HG02678 (cell line): ENCODE measurements around the gene IFRD2.
"Not testable (repeated sequence)": the region's sequence is repeated elsewhere in the genome, so short reads cannot be mapped to it uniquely, and the experiment has no call there.

Source experiments
- ATAC-seq: cut with Tn5 transposase; IDR thresholded peaks from one replicate; pipeline ENCODE4 v1.9.1; 2021; ENCODE audit warnings: mild to moderate bottlenecking, moderate library complexity; ENCODE audit not compliant: unreplicated experiment

Gene IFRD2

GRCh38 chr3:50268703-50269451 is 23.4 kb downstream of the IFRD2 start, which contains the start of gene SEMA3B:
Gene SEMA3B, plus strand, starts transcription at chr3:50269147. Its CDS starts 94 bp downstream, at chr3:50269241.
- no peak for ATAC-seq

DNA sequence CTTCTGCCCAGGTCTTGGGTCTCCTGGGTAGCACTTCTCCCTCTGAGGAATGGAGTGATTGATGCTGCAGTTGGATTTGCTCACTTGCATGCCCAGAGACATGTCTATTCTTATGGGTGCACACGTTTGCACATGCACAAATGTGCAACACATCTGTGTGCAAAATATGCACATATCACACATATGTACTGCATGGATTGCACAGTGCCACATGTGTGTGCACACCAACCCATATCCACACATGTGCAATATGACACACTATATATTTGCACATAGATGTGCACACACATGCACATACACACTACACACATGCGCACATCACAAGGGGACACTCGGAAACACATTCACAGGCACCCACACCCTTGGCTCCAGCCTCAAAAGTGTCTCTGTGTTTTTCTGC is 24.0 kb downstream of the IFRD2 start:
- ATAC-seq: no peak

GRCh38 chr3:50267280-50267913 is 24.8 kb downstream of the IFRD2 start:
- no peak for ATAC-seq

GRCh38 chr3:50266836-50267235 is 25.4 kb downstream of the IFRD2 start:
- ATAC-seq: no peak

- no peak for ATAC-seq
Observed at GRCh38 chr3:50266017-50266416, 26.2 kb downstream of the IFRD2 start.

DNA sequence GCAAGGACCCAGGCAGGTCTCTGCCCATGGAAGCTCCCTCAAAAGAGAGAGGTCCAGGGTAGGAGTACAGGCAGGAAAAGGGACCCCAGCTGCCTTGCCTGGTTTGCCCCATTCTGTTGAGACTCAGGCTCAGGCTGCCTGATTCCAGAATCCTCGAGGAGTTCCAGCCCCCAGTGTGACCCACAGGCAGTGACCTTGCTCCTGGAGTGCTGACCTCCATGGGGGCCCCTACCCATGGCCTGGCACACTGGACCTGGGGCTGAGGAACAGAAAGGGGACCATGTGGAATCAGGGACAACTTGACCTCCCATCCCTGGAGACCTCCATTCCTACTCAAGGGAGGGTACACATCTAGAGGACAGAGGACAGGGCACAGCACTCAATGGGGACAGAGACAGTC is 26.7 kb downstream of the IFRD2 start:
- ATAC-seq: no peak

DNA sequence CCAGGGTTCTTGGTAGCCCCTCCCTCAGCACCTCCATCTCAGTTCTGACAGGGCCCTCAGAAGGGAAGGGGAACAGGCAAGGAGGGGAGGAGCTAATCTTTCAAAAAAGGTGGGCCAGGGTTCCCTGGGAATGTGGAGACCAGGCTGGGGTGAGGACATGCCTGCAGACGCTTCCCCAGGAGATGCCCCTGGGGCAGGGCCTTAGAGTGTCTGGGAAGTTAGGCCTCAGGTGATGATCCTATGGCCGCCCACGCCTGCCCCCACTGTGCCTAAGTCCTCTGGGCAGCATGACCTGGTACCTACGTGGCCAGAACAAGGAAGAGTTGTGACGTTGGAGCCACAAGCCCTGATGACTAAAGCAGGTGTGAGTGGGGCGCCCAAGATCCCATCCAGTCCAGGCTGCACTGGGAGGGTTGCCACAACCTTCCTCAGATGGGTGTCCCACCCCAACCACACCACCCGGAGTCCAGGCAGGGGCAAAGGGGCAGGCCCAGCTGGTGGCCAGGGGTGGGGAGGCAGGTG is 27.2 kb downstream of the IFRD2 start:
- ATAC-seq: no peak

- ATAC-seq: no peak
Observed at GRCh38 chr3:50264383-50264963, 27.8 kb downstream of the IFRD2 start.

- no peak for ATAC-seq
Observed at GRCh38 chr3:50263478-50264382, 28.5 kb downstream of the IFRD2 start.

DNA sequence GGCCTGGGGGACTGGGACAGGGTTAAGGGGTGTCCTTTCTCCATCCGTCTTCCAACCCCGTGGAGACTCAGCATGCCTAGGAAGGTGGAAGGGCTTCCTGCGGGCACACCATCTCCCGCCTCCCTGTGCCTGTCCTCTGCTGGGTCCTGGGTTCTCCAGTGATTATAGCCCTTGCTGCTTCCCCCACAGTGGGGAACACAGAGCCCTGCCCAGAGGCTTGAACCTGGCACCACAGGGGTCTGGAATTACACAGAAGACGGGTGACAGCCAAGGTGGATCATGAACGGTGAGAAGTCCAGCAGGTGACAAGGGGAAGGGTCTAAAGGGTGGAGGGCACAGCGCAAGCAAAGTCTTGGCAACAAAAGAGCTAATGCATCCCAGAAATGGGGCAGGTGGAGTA is 29.5 kb downstream of the IFRD2 start:
- ATAC-seq: no peak

- not testable (repeated sequence) for ATAC-seq
Observed at GRCh38 chr3:50262200-50262599, 30.0 kb downstream of the IFRD2 start.

GRCh38 chr3:50261505-50261904 is 30.7 kb downstream of the IFRD2 start:
- no peak for ATAC-seq

DNA sequence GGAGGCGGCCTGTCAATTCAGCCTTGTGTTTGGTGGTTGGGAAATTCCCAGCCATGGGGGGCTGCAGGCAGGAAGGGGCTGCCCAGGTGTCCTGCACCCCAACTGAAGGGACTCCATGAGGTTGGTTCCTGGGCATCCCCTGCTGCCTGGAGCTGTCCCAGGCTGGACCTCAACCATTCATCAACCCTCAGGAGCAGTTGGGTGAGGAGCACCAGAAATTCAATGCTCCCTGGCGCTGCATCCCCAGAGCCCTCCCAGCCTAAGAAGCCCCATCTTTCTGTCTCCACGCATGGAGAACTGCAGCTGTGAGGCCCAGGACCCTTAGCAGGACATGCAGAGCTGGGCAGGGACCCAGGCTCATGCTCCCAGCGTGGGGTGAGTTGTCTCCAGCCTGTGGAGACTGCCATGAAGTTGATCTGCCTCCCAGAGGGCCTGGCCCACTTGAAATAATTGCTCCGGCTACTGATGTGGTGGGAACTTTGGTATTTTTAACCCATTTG is 31.2 kb downstream of the IFRD2 start:
- ATAC-seq: no peak

GRCh38 chr3:50260027-50260941 is 31.9 kb downstream of the IFRD2 start:
- ATAC-seq: peak; percentile 90

DNA sequence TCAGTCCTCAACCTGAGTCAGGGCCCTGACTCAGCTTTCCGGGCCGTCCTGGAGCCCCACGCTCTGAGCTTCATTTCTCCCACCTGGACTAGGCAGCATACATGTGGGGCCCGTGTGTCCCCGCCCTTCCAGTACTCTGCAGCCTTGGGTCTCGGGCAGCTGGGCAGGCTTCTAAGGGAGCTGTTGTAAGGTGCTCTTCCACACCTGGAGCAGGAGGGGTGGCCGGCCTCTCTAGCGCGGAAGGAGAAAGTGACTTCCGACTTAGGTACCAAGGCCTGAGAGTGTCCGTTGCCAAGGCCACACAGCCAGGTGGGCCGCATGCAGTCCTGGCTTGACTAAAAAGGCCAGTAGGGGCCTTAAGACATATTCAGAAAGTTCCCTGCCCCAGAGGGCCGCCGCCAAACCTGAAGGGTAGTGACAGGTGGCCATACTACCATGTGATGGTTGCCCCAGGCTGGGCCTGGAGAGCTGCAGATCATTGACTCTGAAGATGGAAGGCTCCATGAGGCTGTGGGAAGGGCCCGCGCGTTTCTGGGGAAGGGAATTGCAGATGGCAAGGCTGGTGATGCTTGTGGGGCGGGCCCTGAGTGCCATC is 32.7 kb downstream of the IFRD2 start:
- ATAC-seq: peak; percentile 15

DNA sequence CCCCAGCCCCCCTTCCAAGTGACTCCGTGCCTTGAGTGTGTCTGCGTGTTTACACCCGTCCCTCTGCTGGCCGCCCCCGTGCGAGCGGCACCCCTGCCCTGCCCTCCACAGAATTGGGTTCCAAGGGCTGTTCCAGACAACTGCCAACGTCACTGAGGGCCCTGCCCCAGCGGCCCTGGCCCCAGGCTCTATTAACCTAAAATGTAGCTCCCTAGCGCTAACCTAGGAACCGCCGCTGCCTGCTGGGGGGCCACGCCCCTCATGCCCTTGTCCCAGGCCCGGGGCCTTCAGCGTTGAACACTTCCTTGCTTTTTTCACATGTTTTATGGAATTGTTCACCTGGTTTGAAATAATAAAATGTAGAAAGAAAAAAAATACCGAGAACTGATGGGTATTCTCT is 33.2 kb downstream of the IFRD2 start:
- ATAC-seq: no peak

DNA sequence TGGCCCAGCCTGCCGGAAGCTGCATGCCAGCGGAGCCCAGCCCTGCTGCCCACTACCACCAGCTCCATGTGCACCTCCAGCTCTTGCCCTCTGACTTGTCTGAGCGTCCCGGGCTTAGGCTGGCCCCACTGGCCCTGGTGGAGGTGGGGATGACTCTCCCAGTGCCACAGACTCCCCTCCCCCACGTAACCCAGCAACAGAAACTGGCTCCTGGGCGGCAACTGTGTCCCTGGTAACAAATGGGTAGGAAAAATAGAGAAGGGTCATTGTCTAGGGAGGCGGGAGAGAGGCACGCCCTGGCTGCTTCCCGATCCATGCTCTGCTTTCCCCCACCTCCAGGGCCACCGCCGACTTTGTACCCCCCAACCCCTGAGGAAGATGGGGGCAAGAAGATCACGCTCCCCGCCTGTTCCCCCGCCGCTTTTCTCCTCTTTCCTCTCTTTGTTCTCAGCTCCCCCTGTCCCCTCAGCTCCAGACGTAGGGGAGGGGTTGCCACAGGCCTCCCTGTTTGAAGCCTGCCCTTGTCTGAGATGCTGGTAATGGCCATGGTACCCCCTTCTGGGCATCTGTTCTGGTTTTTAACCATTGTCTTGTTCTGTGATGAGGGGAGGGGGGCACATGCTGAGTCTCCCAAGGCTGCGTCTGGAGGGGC is 34.1 kb downstream of the IFRD2 start:
- ATAC-seq: no peak

GRCh38 chr3:50256978-50257890 is 35.0 kb downstream of the IFRD2 start:
- no peak for ATAC-seq
